ENCODE results near the gene NTM.
A peak's percentile ranks its signal among the peaks of the same experiment; 100 is the strongest.
"Not testable (repeated sequence)": the region's sequence is repeated elsewhere in the genome, so short reads cannot be mapped to it uniquely, and the experiment has no call there.

Gene NTM

GRCh38 chr11:131675121-131675888 is 304.9 kb downstream of the NTM start:
- Histone ChIP-seq H4K8ac (ENCODE audit: low read depth, low read length) (no peak overlapping the region), H3K9ac (ENCODE audit: low read length) (no peak overlapping the region), H3K36me3 (ENCODE audit: control insufficient read depth, insufficient read depth, low read length) (no peaks in the 10 kb centered on the region), H3K4ac (ENCODE audit: low read depth, low read length) (no peak overlapping the region), H3K23ac (ENCODE audit: low read length) (no peak overlapping the region), H3K56ac (ENCODE audit: low read length) (no peak overlapping the region), H3K4me1 (ENCODE audit: control insufficient read depth, low read depth, low read length) (peaks cover 4% of the 10 kb centered on the region), H2BK120ac (ENCODE audit: low read depth, low read length) (no peak overlapping the region), H3K18ac (ENCODE audit: low read length) (no peak overlapping the region), H4K5ac (ENCODE audit: low read length) (no peak overlapping the region), H3K79me1 (ENCODE audit: low read length) (no peaks in the 10 kb centered on the region), H3K27me3 (ENCODE audit: insufficient read depth, low read length, poor library complexity) (no peaks in the 10 kb centered on the region), H2BK15ac (replicated peaks; ENCODE audit: low read depth) (no peak overlapping the region), H3K79me2 (ENCODE audit: control insufficient read depth, insufficient read depth, low read length) (no peaks in the 10 kb centered on the region), H2AK5ac (ENCODE audit: low read length) (no peak overlapping the region), H2BK5ac (ENCODE audit: low read length) (no peak overlapping the region), H3K27ac (ENCODE audit: low read depth, low read length) (no peak overlapping the region), H3K4me2 (ENCODE audit: low read length) (no peak overlapping the region), H3K4me3 (ENCODE audit: low read length) (no peak overlapping the region)
- WGBS (ENCODE audit: extremely low coverage, insufficient coverage, low lambda C conversion rate) = no CpG with 5 or more reads among the region's 11 CpGs
- no peak for DNase-seq

GRCh38 chr11:131677828-131678470 is 307.5 kb downstream of the NTM start:
- no peak overlapping the region for H2BK15ac ChIP-seq (replicated peaks; ENCODE audit: low read depth)
- no peak overlapping the region for H3K4ac ChIP-seq (ENCODE audit: low read depth, low read length)
- peak; percentile 72 for DNase-seq
- H3K27ac ChIP-seq (ENCODE audit: low read depth, low read length) = no peak overlapping the region
- no peaks in the 10 kb centered on the region for H3K79me2 ChIP-seq (ENCODE audit: control insufficient read depth, insufficient read depth, low read length)
- no peak overlapping the region for H4K8ac ChIP-seq (ENCODE audit: low read depth, low read length)
- no peaks in the 10 kb centered on the region for H3K27me3 ChIP-seq (ENCODE audit: insufficient read depth, low read length, poor library complexity)
- no peak overlapping the region for H3K56ac ChIP-seq (ENCODE audit: low read length)
- H3K79me1 ChIP-seq (ENCODE audit: low read length) = no peaks in the 10 kb centered on the region
- H3K4me1 ChIP-seq (ENCODE audit: control insufficient read depth, low read depth, low read length) = peaks cover 4% of the 10 kb centered on the region
- H3K4me3 ChIP-seq (ENCODE audit: low read length) = no peak overlapping the region
- no peak overlapping the region for H3K18ac ChIP-seq (ENCODE audit: low read length)
- no peaks in the 10 kb centered on the region for H3K36me3 ChIP-seq (ENCODE audit: control insufficient read depth, insufficient read depth, low read length)
- H2BK5ac ChIP-seq (ENCODE audit: low read length) = no peak overlapping the region
- no peak overlapping the region for H4K5ac ChIP-seq (ENCODE audit: low read length)
- no peak overlapping the region for H3K23ac ChIP-seq (ENCODE audit: low read length)
- no CpG with 5 or more reads among the region's 4 CpGs for WGBS (ENCODE audit: extremely low coverage, insufficient coverage, low lambda C conversion rate)
- no peak overlapping the region for H3K9ac ChIP-seq (ENCODE audit: low read length)
- H3K4me2 ChIP-seq (ENCODE audit: low read length) = no peak overlapping the region
- no peak overlapping the region for H2BK120ac ChIP-seq (ENCODE audit: low read depth, low read length)
- no peak overlapping the region for H2AK5ac ChIP-seq (ENCODE audit: low read length)

GRCh38 chr11:131678658-131679340 is 308.4 kb downstream of the NTM start:
- no peak overlapping the region for H4K5ac ChIP-seq (ENCODE audit: low read length)

GRCh38 chr11:131680448-131680847 is 310.0 kb downstream of the NTM start:
- not testable (repeated sequence) for H3K36me3 ChIP-seq (ENCODE audit: control insufficient read depth, insufficient read depth, low read length); H3K18ac ChIP-seq (ENCODE audit: low read length); H4K8ac ChIP-seq (ENCODE audit: low read depth, low read length); H2BK120ac ChIP-seq (ENCODE audit: low read depth, low read length); H2AK5ac ChIP-seq (ENCODE audit: low read length); H3K27ac ChIP-seq (ENCODE audit: low read depth, low read length); H3K4me1 ChIP-seq (ENCODE audit: control insufficient read depth, low read depth, low read length); H4K5ac ChIP-seq (ENCODE audit: low read length); H3K27me3 ChIP-seq (ENCODE audit: insufficient read depth, low read length, poor library complexity); H3K4ac ChIP-seq (ENCODE audit: low read depth, low read length); H3K56ac ChIP-seq (ENCODE audit: low read length); H3K9ac ChIP-seq (ENCODE audit: low read length); H2BK5ac ChIP-seq (ENCODE audit: low read length); H3K79me2 ChIP-seq (ENCODE audit: control insufficient read depth, insufficient read depth, low read length); H3K79me1 ChIP-seq (ENCODE audit: low read length); H3K23ac ChIP-seq (ENCODE audit: low read length); DNase-seq; H2BK15ac ChIP-seq (replicated peaks; ENCODE audit: low read depth); H3K4me3 ChIP-seq (ENCODE audit: low read length); H3K4me2 ChIP-seq (ENCODE audit: low read length)
- no CpG with 5 or more reads among the region's 1 CpG for WGBS (ENCODE audit: extremely low coverage, insufficient coverage, low lambda C conversion rate)

More at GRCh38 chr11:131678658-131679340, 308.4 kb downstream of the NTM start:
- H2BK15ac ChIP-seq (replicated peaks; ENCODE audit: low read depth) = no peak overlapping the region
- H2BK120ac ChIP-seq (ENCODE audit: low read depth, low read length) = no peak overlapping the region
- DNase-seq = no peak
- H3K4me2 ChIP-seq (ENCODE audit: low read length) = no peak overlapping the region
- no peaks in the 10 kb centered on the region for H3K27me3 ChIP-seq (ENCODE audit: insufficient read depth, low read length, poor library complexity)
- H3K79me2 ChIP-seq (ENCODE audit: control insufficient read depth, insufficient read depth, low read length) = no peaks in the 10 kb centered on the region
- no peak overlapping the region for H2AK5ac ChIP-seq (ENCODE audit: low read length)
- no peak overlapping the region for H3K27ac ChIP-seq (ENCODE audit: low read depth, low read length)
- H2BK5ac ChIP-seq (ENCODE audit: low read length) = no peak overlapping the region
- no peaks in the 10 kb centered on the region for H3K79me1 ChIP-seq (ENCODE audit: low read length)
- H3K4me3 ChIP-seq (ENCODE audit: low read length) = no peak overlapping the region
- H3K4ac ChIP-seq (ENCODE audit: low read depth, low read length) = no peak overlapping the region
- H4K8ac ChIP-seq (ENCODE audit: low read depth, low read length) = no peak overlapping the region
- H3K18ac ChIP-seq (ENCODE audit: low read length) = no peak overlapping the region
- no peak overlapping the region for H3K9ac ChIP-seq (ENCODE audit: low read length)
- H3K56ac ChIP-seq (ENCODE audit: low read length) = no peak overlapping the region
- no CpG with 5 or more reads among the region's 13 CpGs for WGBS (ENCODE audit: extremely low coverage, insufficient coverage, low lambda C conversion rate)
- H3K23ac ChIP-seq (ENCODE audit: low read length) = no peak overlapping the region
- no peaks in the 10 kb centered on the region for H3K36me3 ChIP-seq (ENCODE audit: control insufficient read depth, insufficient read depth, low read length)
- H3K4me1 ChIP-seq (ENCODE audit: control insufficient read depth, low read depth, low read length) = peaks cover 4% of the 10 kb centered on the region

GRCh38 chr11:131681920-131682319 is 311.5 kb downstream of the NTM start:
- no peak overlapping the region for H2BK5ac ChIP-seq (ENCODE audit: low read length)
- no peak overlapping the region for H3K56ac ChIP-seq (ENCODE audit: low read length)
- DNase-seq = no peak
- no peak overlapping the region for H3K4me3 ChIP-seq (ENCODE audit: low read length)
- no peaks in the 10 kb centered on the region for H3K79me1 ChIP-seq (ENCODE audit: low read length)
- peaks cover 4% of the 10 kb centered on the region for H3K4me1 ChIP-seq (ENCODE audit: control insufficient read depth, low read depth, low read length)
- H4K5ac ChIP-seq (ENCODE audit: low read length) = no peak overlapping the region
- no peaks in the 10 kb centered on the region for H3K27me3 ChIP-seq (ENCODE audit: insufficient read depth, low read length, poor library complexity)
- no peaks in the 10 kb centered on the region for H3K36me3 ChIP-seq (ENCODE audit: control insufficient read depth, insufficient read depth, low read length)
- H3K23ac ChIP-seq (ENCODE audit: low read length) = no peak overlapping the region
- no peak overlapping the region for H2AK5ac ChIP-seq (ENCODE audit: low read length)
- H4K8ac ChIP-seq (ENCODE audit: low read depth, low read length) = no peak overlapping the region
- no peak overlapping the region for H2BK15ac ChIP-seq (replicated peaks; ENCODE audit: low read depth)
- no peak overlapping the region for H3K4ac ChIP-seq (ENCODE audit: low read depth, low read length)
- no peak overlapping the region for H3K18ac ChIP-seq (ENCODE audit: low read length)
- H3K4me2 ChIP-seq (ENCODE audit: low read length) = no peak overlapping the region
- H3K27ac ChIP-seq (ENCODE audit: low read depth, low read length) = no peak overlapping the region
- no peak overlapping the region for H3K9ac ChIP-seq (ENCODE audit: low read length)
- H3K79me2 ChIP-seq (ENCODE audit: control insufficient read depth, insufficient read depth, low read length) = no peaks in the 10 kb centered on the region
- no peak overlapping the region for H2BK120ac ChIP-seq (ENCODE audit: low read depth, low read length)
- WGBS (ENCODE audit: extremely low coverage, insufficient coverage, low lambda C conversion rate) = no CpG with 5 or more reads among the region's 9 CpGs

Data from mesendoderm (in vitro differentiated cells).